Subcutaneous adipose tissue (tissue), 4 donors: Measurements from ENCODE around the gene HECW1. TPM values are rescaled to one million over a fixed set of nuclear protein-coding genes. Genes with fewer than 3 reads are reported as not detected.

Source experiments
- CTCF ChIP-seq: fragments of 450-650 bp; IDR thresholded peaks from one replicate; pipeline ENCODE4 v1.5.1; 2016; ENCODE audit warnings: low read depth, mild to moderate bottlenecking, control low read depth, antibody characterized with exemption, moderate library complexity
- total RNA-seq, 4 donors: library from RNA; depleted of rRNA; stranded (reverse); fragments of >200 nt; gene quantifications; one replicate each; pipeline ENCODE4 v1.1.0, GENCODE V29; 2016

Gene HECW1
- total RNA-seq, 4 donors from 2014 or later: 0.38 to 2.2 (median 0.80) TPM

DNA sequence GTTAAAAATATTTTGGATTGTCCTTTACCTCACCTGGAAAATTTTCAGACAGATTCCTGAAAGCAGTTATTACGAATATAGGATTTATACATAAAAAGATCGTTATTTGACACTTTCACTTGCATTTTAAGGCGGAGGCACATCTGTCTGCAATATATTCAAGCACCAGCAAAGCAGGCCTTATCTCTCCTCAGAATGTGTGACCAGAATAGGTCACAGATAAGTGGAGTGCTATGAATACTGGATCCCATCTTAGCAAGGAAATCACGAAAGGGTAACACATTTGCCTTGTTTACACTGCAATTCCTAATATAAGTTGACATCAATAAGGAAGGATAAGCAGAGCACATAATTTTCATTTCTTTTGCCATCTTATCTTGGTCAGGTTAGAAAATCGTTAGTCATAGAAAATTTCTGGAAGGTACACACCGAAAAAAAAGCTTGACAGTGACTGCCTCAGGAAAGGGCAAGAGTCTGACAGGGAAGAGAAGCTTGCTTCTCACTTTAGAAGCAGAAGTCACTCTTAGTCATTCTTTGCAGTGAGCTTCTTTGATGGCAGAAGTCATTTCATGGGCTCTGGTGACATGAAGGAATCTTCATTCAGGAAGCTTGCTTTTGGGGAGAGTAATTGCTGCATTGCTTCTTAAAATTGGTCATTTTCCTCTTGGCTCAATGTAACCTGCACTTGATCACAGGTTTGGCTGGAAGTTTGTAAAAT, 372.4 kb downstream of the HECW1 start:
- no peak for TF ChIP-seq CTCF

- no peak for TF ChIP-seq CTCF
Observed at GRCh38 chr7:43485580-43485979, 373.1 kb downstream of the HECW1 start.

DNA sequence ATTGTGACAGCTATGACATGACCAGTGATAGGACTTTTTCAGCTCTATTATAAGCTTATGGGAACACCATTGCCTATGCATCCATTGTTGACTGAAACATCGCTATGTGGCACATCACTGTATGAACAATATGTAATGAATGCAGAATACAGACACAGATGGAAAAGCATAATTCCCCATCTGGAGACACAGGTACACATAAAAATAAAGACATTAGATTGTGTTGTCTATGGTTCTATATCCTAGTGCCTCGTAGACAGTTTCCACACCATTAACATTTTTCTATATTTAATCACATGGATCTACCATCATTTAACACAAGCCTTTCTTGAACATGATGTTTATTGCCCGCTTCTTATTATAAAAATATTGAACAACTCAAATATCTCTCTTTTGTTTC, 374.2 kb downstream of the HECW1 start:
- TF ChIP-seq CTCF: no peak

- TF ChIP-seq CTCF: no peak
Observed at GRCh38 chr7:43487731-43488073, 375.3 kb downstream of the HECW1 start.

GRCh38 chr7:43489257-43489656, 376.8 kb downstream of the HECW1 start:
- TF ChIP-seq CTCF: no peak

DNA sequence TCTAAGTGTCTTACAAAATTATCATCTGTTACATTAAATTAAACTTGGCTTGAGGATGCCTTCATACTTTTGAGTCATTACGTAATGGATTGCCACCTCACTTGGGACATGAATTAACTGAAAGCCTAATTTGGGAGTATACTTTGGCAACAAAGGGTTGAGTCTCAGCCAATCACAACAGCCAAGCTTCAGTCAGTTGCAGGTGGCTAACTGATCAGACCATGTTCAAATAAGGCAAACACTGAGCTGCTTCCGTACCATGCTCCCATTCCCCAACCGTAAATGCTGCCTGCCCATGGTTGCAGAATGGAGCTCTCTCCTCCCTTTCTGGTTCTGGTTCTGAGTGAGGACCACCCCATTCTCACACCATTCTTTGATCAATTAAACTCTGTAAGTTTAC, 377.6 kb downstream of the HECW1 start:
- TF ChIP-seq CTCF: no peak

GRCh38 chr7:43491123-43491522, 378.7 kb downstream of the HECW1 start:
- no peak for TF ChIP-seq CTCF
